ENCODE results near the gene TYR.
"Not testable (repeated sequence)": the region's sequence is repeated elsewhere in the genome, so short reads cannot be mapped to it uniquely, and the experiment has no call there.

The TYR gene

GRCh38 chr11:89279176-89279575 is 101.5 kb downstream of the TYR start:
- Mint-ChIP-seq H3K9me3 (no peaks in the 10 kb centered on the region), H3K27ac (peak overlapping the region in 1 of 3 experiments; percentile 47), H3K4me3 (no peak overlapping the region), H3K4me1 (no peaks in the 10 kb centered on the region), H3K36me3 (ENCODE audit: low read depth) (no peaks in the 10 kb centered on the region), H3K27me3 (ENCODE audit: low read depth) (no peaks in the 10 kb centered on the region)
- TF ChIP-seq CTCF (IDR thresholded peaks at IDR 0.05; ENCODE audit: unreplicated experiment in 3 of 3), result no peak

GRCh38 chr11:89281032-89281677 is 103.5 kb downstream of the TYR start:
- H3K27me3 Mint-ChIP-seq (ENCODE audit: low read depth); H3K4me3 Mint-ChIP-seq; H3K9me3 Mint-ChIP-seq; H3K4me1 Mint-ChIP-seq; H3K36me3 Mint-ChIP-seq (ENCODE audit: low read depth); H3K27ac Mint-ChIP-seq: not testable (repeated sequence)

- not testable (repeated sequence) for H3K27me3 Mint-ChIP-seq (ENCODE audit: low read depth); H3K4me3 Mint-ChIP-seq; H3K9me3 Mint-ChIP-seq; H3K36me3 Mint-ChIP-seq (ENCODE audit: low read depth); H3K27ac Mint-ChIP-seq; H3K4me1 Mint-ChIP-seq
These were observed 108.9 kb downstream of the TYR start for GRCh38 chr11:89286601-89287000.

GRCh38 chr11:89288004-89288403 is 110.3 kb downstream of the TYR start:
- H3K27me3 Mint-ChIP-seq (ENCODE audit: low read depth); H3K4me1 Mint-ChIP-seq; H3K36me3 Mint-ChIP-seq (ENCODE audit: low read depth): not testable (repeated sequence)

GRCh38 chr11:89293965-89294679 is 116.4 kb downstream of the TYR start:
- no peaks in the 10 kb centered on the region for H3K4me1 Mint-ChIP-seq
- H3K27ac Mint-ChIP-seq, result peak overlapping the region in 2 of 3 experiments; percentile 36 to 45
- TF ChIP-seq CTCF (IDR thresholded peaks at IDR 0.05; ENCODE audit: unreplicated experiment in 3 of 3), result no peak
- no peaks in the 10 kb centered on the region for H3K9me3 Mint-ChIP-seq
- no peaks in the 10 kb centered on the region for H3K27me3 Mint-ChIP-seq (ENCODE audit: low read depth)
- no peaks in the 10 kb centered on the region for H3K36me3 Mint-ChIP-seq (ENCODE audit: low read depth)
- H3K4me3 Mint-ChIP-seq, result peak overlapping the region; percentile 70 to 81 (median 80)

More at GRCh38 chr11:89288004-89288403, 110.3 kb downstream of the TYR start:
- H3K27ac Mint-ChIP-seq, H3K4me3 Mint-ChIP-seq, H3K9me3 Mint-ChIP-seq: not testable (repeated sequence)

- H3K36me3 Mint-ChIP-seq (ENCODE audit: low read depth); H3K4me1 Mint-ChIP-seq; H3K4me3 Mint-ChIP-seq; H3K9me3 Mint-ChIP-seq; H3K27me3 Mint-ChIP-seq (ENCODE audit: low read depth); H3K27ac Mint-ChIP-seq: not testable (repeated sequence)
These were observed 117.3 kb downstream of the TYR start for GRCh38 chr11:89295023-89295422.

GRCh38 chr11:89303029-89303428 is 125.4 kb downstream of the TYR start:
- not testable (repeated sequence) for H3K27ac Mint-ChIP-seq; H3K4me3 Mint-ChIP-seq; H3K36me3 Mint-ChIP-seq (ENCODE audit: low read depth); H3K27me3 Mint-ChIP-seq (ENCODE audit: low read depth); H3K4me1 Mint-ChIP-seq; H3K9me3 Mint-ChIP-seq

- H3K27me3 Mint-ChIP-seq (ENCODE audit: low read depth); H3K4me1 Mint-ChIP-seq; H3K27ac Mint-ChIP-seq; H3K36me3 Mint-ChIP-seq (ENCODE audit: low read depth); H3K9me3 Mint-ChIP-seq; H3K4me3 Mint-ChIP-seq: not testable (repeated sequence)
These were observed 130.6 kb downstream of the TYR start for GRCh38 chr11:89308272-89308671.

- not testable (repeated sequence) for H3K36me3 Mint-ChIP-seq (ENCODE audit: low read depth); H3K9me3 Mint-ChIP-seq; H3K27me3 Mint-ChIP-seq (ENCODE audit: low read depth); H3K4me3 Mint-ChIP-seq; H3K27ac Mint-ChIP-seq; H3K4me1 Mint-ChIP-seq
These were observed 131.8 kb downstream of the TYR start for GRCh38 chr11:89309321-89309985.

GRCh38 chr11:89310607-89311006 is 132.9 kb downstream of the TYR start:
- not testable (repeated sequence) for H3K36me3 Mint-ChIP-seq (ENCODE audit: low read depth); H3K4me3 Mint-ChIP-seq; H3K4me1 Mint-ChIP-seq; H3K9me3 Mint-ChIP-seq; H3K27ac Mint-ChIP-seq; H3K27me3 Mint-ChIP-seq (ENCODE audit: low read depth)

Data from nephron (organoid).